ENCODE measurements around the gene GSTO2. TPM values are rescaled to one million over a fixed set of nuclear protein-coding genes. Genes with fewer than 3 reads are reported as not detected.
"Not testable (repeated sequence)": the region's sequence is repeated elsewhere in the genome, so short reads cannot be mapped to it uniquely, and the experiment has no call there.

GSTO2 gene
- total RNA-seq, 1 donor from 2014 or later: 9.1 TPM

DNA sequence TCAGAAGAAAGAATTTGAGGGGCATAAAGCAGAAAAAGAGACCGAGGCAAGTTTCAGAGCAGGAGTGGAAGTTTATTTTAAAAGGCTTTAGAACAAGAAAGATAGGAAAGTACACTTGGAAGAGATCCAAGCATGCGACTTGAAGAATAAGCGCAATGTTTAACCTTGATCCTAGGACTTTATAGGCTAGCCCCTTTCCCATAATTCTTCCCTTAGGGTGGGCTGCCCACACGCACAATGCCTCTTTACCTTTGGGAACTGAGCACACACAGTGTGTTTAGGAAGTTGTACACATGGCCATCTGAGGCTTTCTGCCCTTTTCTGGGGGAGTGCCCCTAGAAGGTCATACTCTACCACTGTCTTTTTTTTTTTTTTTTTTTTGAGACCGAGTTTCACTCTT, 25.5 kb upstream of the GSTO2 start:
- Histone ChIP-seq H3K9me3 (no peaks in the 10 kb centered on the region), H3K36me3 (no peaks in the 10 kb centered on the region), H3K27ac (no peak overlapping the region), H3K27me3 (no peaks in the 10 kb centered on the region), H3K4me3 (no peak overlapping the region), H3K4me1 (no peaks in the 10 kb centered on the region)
- DNase-seq: no peak
- intact Hi-C loops (cut with DNase I): no loop called here
- ATAC-seq: no peak
- TF ChIP-seq, protein P1, sequence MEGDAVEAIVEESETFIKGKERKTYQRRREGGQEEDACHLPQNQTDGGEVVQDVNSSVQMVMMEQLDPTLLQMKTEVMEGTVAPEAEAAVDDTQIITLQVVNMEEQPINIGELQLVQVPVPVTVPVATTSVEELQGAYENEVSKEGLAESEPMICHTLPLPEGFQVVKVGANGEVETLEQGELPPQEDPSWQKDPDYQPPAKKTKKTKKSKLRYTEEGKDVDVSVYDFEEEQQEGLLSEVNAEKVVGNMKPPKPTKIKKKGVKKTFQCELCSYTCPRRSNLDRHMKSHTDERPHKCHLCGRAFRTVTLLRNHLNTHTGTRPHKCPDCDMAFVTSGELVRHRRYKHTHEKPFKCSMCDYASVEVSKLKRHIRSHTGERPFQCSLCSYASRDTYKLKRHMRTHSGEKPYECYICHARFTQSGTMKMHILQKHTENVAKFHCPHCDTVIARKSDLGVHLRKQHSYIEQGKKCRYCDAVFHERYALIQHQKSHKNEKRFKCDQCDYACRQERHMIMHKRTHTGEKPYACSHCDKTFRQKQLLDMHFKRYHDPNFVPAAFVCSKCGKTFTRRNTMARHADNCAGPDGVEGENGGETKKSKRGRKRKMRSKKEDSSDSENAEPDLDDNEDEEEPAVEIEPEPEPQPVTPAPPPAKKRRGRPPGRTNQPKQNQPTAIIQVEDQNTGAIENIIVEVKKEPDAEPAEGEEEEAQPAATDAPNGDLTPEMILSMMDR (IDR thresholded peaks at IDR 0.05): no peak

DNA sequence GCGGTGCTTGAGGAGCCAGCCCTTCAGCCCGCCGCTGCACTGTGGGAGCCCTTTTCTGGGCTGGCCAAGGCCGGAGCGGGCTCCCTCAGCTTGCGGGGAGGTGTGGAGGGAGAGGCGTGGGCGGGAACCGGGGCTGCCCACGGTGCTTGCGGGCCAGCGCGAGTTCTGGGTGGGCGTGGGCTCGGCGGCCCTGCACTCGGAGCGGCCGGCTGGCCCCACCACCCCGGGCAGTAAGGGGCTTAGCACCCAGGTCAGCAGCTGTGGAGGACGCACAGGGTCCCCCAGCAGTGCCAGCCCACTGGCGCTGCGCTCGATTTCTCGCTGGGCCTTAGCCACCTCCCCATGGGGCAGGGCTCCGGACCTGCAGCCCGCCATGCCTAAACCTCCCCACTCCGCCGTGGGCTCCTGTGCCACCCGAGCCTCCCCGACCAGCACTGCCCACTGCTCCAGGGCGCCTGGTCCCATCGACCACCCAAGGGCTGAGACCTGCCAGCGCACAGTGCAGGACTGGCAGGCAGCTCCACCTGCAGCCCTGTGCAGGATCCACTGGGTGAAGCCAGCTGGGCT, 23.8 kb upstream of the GSTO2 start:
- H3K36me3 ChIP-seq: no peaks in the 10 kb centered on the region
- DNase-seq: no peak
- H3K4me1 ChIP-seq: no peaks in the 10 kb centered on the region
- intact Hi-C loops (cut with DNase I): no loop called here
- no peak for ATAC-seq
- H3K9me3 ChIP-seq: no peaks in the 10 kb centered on the region
- no peaks in the 10 kb centered on the region for H3K27me3 ChIP-seq
- H3K4me3 ChIP-seq: no peak overlapping the region
- TF ChIP-seq, protein P1 (IDR thresholded peaks at IDR 0.05): no peak
- no peak overlapping the region for H3K27ac ChIP-seq

DNA sequence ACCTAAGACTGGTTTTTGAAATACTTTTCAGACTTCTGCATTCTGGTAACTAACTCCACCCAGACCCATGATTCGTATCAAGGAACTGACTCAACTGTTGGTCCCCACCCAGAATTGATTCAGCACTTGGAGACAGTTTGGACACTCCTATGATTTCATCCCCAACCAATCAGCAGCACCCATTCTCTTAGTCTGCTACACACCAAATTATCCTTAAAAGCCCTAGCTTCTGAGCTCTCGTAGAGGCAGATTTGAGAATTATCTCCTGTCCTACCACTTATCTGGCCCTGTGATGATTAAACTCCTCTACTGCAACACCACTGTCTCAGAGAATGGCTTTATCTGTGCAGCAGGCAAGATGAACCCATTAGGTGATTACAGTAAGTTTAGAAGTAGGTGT, 22.0 kb upstream of the GSTO2 start:
- Histone ChIP-seq H3K27me3 (no peaks in the 10 kb centered on the region), H3K4me1 (no peaks in the 10 kb centered on the region), H3K27ac (peak overlapping the region; percentile 65), H3K9me3 (no peaks in the 10 kb centered on the region), H3K4me3 (no peak overlapping the region), H3K36me3 (no peaks in the 10 kb centered on the region)
- TF ChIP-seq, protein P1 (IDR thresholded peaks at IDR 0.05): no peak
- ATAC-seq: peak; percentile 96
- intact Hi-C loops (cut with DNase I): no loop called here
- no peak for DNase-seq

DNA sequence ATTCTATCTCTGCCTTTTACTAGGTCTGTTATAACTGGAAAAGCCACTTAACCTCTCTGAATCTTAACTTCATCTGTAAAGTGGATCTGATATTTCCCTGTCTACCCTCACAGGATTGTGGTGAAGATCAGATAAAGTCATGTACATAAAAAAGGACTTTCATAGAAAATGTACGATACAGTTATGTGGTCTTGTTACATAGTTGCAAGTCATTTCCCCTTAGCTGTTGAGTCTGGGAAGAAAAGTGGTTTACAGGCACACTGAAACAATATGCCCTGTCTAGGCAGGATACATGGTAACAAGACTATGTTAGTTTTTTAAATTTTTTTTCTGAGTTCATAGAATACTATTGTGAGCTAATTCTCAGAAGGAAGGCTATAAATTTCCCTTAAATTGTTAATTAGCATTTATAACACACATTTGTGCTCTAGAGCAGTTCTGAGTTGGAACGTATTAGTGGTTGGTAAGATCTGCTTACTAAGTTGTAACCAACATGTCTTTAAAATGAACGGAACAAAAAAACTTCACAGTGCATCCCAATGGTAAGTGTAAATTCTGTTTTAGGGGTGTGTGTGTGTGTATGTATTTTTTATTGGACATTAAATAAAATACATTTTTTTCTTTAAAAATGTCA, 21.4 kb upstream of the GSTO2 start:
- peak overlapping the region; percentile 65 for H3K27ac ChIP-seq
- DNase-seq (no peak), ATAC-seq (peak; percentile 38)
- H3K4me1 ChIP-seq: no peaks in the 10 kb centered on the region
- H3K36me3 ChIP-seq: no peaks in the 10 kb centered on the region
- no peaks in the 10 kb centered on the region for H3K27me3 ChIP-seq
- no peak overlapping the region for H3K4me3 ChIP-seq
- intact Hi-C loops (cut with DNase I): no loop called here
- TF ChIP-seq, protein P1 (IDR thresholded peaks at IDR 0.05): no peak
- no peaks in the 10 kb centered on the region for H3K9me3 ChIP-seq

DNA sequence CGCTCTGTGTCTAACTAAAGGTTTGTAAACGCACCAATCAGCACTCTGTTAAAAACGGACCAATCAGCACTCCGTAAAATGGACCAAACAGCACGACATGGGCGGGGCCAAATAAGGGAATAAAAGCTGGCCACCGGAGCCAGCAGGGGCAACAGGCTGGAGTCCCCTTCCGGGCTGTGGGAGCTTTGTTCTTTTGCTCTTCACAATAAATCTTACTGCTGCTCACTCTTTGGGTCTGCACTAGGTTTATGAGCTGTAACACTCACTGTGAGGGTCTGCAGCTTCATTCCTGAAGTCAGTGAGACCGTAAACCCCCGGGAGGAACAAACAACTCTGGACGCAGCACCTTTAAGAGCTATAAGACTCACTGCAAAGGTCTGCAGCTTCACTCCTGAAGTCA, 20.1 kb upstream of the GSTO2 start:
- H3K9me3 ChIP-seq; H3K27me3 ChIP-seq; H3K27ac ChIP-seq; intact Hi-C loops (cut with DNase I); H3K4me1 ChIP-seq; ATAC-seq; H3K36me3 ChIP-seq; DNase-seq; H3K4me3 ChIP-seq: not testable (repeated sequence)

DNA sequence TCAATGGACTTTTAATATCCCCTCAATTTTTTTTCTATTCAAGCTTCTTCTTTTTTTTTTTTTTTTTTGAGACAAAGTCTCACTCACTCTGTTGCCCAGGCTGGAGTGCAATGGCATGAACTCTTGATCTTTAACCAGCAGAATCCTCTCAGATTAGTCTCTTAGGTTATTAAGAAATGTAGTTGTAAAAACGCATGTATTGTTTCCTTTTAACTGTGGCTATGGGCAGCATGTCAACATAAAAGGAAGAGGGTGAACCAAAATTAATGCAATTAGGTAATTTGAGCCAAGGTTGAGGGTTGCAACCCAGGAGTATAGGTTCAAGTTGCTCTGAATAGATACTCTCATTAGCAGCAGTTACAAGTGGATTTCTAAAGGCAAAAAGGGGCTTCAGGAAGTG, 18.6 kb upstream of the GSTO2 start:
- intact Hi-C loops (cut with DNase I): no loop called here
- Histone ChIP-seq H3K4me1 (peaks cover 5% of the 10 kb centered on the region), H3K4me3 (no peak overlapping the region), H3K27ac (no peak overlapping the region), H3K27me3 (no peaks in the 10 kb centered on the region), H3K9me3 (no peaks in the 10 kb centered on the region), H3K36me3 (no peaks in the 10 kb centered on the region)
- TF ChIP-seq, protein P1 (IDR thresholded peaks at IDR 0.05): no peak
- no peak for DNase-seq
- ATAC-seq: no peak
